ENCODE measurements around the gene VRK1.

The VRK1 gene

DNA sequence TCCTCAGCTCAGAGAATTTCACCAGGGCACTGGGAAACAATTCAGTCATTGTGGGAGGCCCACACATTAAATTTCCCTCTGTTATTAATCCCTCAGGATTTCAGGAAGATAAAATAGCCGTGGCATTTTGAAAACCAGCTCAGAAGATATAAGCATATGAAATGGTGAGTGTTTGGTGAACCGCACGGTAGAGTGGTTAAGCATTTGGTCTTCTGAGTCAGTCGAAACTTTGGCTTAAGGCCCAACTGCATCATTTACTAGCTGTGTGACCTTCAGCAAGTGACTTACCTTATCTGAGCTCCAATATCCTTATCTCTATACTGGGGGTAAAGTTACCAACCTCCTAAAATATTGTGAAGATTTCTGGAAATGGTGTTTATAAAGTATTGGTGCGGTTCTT, 5.2 kb upstream of the VRK1 start:
- DNase-seq, result no peak

DNA sequence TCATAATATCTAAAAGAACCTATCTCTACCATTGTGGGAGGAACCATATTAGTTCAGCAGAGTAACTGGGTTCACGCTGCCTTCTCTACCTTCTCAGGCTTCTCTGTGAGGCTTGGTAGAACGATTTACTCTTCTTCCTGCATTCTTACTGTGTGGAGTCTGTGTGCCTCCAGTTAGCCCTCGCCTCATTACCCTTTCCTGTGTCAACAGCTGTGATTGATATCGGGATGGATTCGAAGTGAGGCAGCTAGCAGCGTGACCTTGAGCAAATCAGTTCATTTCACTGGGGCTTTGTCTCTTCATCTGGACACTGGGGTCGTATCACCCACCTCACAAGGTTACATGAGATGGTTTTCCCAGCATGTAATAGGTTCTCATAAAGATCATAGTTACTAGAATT, 4.6 kb upstream of the VRK1 start:
- no peak for DNase-seq

DNA sequence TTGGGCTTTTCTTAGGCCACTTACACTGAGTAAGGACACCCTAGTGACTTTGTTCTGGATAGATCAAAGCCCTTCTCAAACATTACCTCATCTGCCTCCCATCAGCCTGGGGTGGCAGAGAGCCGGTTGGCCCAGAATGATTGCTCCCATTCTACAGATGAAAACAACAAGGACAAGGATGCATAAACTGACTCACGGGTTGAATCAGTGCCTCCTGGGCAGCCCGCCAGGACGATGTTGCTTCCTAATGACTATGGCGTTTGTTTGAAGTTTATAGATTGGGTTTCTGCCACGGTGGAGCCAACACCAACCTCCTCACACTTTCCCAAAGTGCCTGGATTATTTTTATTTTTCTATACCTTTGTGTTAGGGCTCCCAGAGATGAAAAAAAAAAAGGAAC, 3.6 kb upstream of the VRK1 start:
- DNase-seq, result no peak

DNA sequence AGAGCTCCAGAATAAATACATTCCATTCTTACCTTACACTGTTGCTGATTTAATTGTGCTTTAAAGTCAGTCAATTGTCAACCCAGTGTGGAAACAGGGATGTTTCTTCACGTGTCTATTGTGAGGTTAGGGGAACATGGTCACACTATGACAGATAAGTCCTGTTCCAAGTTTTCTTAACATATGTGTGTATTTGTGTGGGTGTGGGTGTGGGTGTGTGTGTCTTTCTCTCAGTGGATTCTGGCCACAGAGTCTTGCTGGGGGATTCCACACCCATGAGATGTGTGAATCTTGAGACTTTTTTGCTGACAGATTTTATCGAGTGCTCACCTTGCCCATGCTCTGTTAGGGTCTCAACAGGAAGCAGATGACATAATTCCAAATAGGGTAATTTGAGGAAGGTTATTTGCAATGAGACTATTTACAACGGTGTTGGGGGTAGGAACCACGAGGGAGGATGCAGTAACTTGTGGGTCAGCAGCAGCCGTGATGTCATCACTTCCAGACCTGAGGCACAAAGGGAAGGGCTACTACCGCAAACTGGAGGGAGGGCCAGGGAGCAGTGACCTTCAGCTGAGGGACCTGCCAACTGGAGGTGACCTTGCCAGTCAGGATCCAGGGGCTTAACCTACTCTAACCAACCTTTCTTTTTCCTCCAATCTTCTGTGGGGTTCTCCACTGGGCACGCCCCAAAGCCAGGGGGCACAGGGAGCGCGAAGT, 1.9 kb upstream of the VRK1 start:
- peak; percentile 28 for DNase-seq

DNA sequence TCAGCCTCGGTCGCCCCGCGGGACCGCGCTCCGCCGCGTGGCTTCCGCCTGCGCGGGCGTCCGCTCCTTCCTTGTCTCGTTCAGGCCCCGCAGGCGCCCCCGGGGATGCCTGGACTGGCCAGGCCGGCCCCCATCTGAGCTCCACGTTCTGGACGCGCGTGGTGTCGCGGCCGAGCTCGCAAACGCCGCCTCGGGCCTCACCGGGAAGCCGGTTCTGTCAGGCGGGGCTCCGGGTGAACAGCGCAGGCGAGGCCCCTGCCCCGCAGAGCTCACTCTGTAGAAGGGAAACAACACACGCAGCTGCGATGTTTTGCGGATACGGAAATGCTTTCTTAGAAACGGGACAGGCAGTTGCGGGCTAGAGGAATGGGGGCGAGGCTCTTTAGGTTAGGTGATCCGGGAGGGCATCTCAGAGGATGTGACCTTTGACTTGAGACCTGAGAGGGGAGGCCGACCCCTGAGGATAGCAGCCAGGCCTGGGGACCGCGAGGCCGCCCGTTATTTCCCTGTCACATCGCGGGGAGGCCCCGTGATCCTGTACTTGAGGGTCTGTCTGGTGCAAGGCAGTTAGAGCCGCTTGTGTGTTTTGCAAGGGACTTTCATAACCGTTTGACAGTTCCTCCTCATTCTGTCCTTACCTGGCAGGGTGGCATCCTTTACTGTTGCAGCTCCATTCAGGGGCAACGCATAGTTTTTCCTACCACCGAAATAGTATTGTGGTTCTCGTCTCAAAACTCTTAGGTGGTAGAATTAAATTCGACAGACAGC, 584 bp downstream of the VRK1 start:
- peak; percentile 27 for DNase-seq

DNA sequence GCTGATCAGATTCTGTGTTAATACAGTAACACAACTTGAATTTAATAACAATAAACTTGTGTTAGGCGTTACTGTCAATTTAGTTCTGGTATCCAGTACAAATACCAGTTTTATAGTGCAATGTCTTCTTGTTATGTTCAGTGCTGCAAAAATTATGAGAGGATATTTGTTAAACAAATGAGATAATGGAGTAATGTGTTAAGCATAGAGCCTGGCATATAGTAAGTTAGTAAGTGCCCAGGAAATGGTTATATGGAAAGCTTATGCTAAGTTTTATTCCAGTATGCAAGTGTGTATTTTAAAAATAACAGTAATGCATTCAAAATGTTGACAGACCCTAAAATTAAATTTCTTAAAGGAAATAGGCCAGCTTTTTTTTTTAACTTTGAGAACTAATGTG, 1.8 kb downstream of the VRK1 start:
- DNase-seq, result no peak

DNA sequence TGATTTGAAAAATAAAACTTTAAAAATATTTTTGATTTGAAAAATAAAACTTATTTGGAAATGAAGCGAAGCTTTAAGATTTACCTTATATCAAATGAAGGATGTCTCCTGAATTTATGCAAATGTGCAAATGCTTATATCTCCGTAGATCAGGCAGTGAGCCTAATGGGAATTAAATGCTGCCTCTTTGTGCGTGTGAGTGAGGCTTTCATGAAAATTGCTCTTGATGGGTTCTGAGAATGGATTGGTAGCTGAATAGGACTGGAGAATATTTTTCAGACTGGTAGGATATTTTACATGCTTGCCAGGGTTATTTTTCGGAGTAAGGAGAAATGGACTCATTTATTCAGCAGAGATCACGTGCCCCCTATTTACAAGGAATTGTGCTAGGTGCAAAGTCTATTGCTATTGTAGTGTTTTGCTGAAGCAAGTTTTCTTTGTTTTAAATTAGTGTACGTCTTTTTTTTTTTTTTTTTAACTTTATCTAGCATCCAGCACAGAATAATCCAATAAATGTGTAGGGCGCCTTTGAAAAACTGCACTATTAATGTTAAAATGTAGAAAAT, 2.4 kb downstream of the VRK1 start:
- DNase-seq, result no peak

DNA sequence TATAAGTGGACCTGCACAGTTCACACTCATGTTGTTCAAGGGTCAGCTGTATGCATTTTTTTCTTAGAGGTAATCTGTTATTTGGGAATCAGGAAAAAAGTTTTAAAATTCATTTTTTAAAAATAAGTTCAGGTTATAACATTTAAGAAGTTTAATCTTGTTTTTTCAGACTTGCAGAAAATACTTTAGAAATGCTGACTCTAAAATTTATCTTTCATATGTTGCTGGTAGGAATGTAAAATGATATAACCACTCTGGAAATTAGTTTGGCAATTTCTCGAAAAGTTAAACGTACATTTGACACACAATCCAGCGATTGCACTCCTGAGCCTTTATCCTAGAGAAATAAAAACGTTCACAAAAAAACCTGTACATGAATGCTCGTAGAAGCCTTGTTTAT, 4.7 kb downstream of the VRK1 start:
- DNase-seq, result no peak

DNA sequence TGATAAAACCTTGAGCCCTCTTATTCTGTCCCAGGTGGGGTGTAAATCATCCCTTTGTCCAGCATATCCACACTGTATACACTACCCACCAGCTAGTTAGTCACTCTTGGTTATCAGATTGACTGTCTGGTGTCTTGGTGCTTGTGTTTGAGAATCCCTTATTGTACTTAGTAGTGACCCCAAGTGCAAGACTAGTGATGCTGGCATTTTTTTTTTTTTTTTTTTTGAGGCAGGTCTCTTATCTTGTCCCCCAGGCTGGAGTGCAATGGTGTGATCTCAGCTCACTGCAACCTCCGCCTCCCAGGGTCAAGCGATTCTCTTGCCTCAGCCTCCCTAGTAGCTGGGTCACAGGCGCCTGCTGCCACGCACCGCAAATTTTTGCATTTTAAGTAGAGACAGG, 5.8 kb downstream of the VRK1 start:
- DNase-seq, result no peak

DNA sequence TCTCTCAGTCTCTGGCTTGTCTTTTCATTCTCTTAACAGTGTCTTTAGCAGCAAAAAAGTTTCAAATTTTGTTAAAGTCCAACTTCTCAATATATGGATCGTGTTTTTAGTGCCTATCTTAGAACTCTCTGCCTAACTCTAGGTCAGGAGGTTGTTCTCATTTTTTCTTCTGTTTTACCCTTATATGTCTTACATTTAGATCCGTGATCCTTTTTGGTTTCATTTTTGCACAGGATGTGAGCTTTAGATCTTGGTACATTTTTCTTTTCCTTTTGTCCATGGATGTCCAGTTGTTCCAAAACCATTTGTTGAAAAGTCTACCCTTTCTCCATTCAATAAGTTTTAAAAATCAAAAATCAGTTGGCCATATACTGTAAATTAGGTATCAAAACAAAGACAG, 6.8 kb downstream of the VRK1 start:
- no peak for DNase-seq

DNA sequence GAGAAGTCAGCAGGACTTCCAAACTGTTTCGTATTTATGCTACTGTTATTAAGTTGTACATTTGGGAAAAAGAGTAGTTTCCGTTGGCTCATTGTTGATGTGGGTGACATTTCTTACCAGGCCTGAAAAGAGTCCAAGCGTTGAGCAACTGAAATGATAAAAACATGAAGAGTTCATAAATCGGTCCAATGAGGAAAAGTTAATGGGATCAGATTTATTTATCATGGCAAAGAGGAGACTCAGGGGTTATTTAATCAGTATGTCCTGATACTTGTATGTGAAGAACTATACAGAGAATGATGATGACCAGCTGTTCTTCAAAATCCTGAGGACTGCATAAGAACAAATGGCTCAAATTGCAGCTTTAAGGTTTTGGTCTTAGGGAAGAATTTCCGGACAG, 7.7 kb downstream of the VRK1 start:
- DNase-seq, result no peak

DNA sequence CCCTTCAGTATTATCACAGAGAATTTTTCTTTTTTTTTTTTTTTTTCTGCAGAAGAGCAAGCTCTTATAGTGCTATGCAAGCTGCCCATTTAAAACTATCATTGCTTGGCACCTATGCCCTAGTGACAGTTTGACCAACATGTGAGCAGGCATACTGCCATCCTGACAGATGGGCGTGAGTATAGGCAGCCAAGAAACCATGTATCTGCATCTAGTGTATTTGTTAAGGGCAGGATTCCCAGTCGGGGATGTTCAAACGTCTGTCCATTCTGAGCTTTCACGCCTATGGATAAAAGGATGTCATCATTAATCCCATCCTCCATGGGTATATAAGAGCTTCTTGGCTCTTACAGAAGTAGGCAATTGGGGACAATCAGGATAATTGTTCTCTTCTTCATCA, 8.8 kb downstream of the VRK1 start:
- no peak for DNase-seq

DNA sequence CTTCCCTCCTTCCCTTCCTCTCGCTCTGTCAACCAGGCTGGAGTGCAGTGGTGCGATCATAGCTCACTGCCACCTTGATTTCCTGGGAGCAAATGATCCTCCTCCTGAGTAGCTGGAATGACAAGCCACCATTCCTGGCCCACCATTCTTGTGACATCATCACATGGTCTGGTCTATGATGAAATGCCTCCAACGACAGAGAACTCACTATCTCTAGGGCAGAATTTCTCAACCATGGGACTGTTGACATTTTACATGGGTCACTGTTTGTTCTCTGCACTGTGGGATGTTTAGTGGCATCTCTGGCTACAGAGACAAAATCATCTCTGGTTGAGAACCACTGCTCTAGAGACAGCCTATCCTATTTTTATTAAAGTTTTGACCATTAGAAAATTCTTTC, 9.7 kb downstream of the VRK1 start:
- peak; percentile 60 for DNase-seq

DNA sequence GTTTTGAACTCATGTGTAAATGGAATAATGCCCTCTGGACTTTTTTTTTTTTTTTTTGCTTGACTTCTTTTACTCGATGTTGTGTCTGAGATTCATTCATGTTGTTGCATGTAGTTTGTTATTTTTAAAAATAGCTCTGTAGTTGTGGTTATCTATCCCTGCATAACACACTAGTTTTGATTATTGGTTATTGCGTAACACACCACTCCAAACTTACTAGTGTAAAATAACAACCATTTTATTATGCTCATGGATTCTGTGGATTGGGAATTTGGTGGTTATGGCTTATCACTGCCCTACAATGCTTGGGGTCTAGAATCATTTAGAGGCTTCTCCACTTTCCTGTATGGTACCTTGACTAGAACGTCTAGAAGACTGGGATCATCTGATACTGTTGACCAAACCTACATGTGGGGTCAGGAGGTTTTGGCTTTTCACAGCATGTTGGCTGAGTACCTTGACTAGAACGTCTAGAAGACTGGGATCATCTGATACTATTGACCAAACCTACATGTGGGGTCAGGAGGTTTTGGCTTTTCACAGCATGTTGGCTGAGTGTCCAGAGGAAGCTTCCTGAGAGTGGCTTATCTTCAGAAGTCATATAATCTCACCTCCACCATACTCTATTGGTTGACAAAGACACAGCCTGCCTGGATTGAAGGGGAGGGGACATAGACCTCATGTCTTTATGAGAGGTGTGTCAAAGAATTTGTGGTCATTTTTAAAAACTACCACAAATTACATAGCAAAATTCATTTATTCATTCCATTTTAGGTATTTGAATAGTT, 11.6 kb downstream of the VRK1 start:
- no peak for DNase-seq

DNA sequence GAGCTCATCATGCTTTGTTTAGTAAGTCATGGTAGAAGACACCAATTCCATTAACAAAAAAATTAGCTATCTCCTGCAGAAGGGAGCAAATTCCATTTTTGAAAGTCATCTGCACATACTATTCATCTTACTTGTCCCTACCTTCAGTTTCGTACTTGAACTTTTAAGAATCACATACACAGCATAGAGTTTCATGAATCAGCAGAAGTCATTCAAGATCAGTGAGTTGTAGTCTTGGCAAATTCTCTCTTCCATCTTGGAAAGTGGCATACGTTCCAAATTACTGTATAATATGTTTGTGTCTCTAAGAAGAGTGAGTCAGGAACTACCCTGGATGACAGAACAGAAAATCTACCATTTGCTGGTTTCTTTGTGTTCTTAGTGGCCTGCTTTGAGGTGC, 14.1 kb downstream of the VRK1 start:
- DNase-seq, result no peak

DNA sequence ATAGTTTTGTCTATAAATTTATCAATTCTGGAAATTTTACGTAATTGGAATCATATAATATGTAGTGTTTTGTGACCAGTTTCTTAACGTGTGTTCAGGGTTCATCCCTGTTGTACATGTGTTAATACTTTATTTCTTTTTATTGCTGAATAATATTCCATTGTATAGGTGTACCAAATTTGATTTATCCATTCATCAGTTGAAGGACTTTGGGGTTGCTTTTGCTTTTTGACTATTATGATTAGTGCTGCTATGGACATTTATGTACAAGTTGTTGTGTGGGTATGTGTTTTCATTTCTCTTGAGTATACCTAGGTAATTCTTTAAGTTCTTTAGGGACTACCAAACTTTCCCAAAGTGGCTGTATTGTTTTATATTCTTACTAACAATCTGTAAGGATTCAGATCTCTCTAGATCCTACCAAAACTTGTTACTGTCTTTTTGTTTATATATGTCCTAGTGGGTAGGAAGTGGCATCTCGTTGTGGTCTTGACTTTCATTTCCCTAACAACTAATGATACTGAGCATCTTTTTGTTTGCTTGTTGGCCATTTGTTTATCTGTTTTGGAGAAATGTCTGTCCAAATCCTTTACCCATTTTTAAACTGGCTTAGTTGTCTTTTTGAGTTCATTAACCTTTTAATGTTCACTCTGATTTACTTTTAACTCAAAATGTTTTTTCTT, 14.9 kb downstream of the VRK1 start:
- no peak for DNase-seq

DNA sequence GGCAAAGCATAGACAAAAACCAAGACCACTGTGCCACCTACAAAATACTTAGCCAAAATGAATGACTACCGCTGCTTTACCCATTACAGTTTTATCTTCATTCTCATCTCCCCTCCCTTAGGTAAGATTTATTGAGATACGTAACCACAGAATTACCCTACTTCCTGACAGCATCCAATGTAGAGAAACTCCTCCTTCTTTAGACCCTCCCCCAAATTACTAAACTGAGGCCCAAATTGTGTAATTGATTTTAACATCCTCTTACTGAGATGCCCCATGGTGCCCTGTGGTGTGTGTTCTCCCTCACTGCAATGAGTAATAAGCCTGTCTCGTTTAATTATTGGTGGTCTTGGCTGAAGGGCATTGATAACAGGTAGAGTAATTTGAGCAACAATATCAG, 19.1 kb downstream of the VRK1 start:
- DNase-seq, result no peak

DNA sequence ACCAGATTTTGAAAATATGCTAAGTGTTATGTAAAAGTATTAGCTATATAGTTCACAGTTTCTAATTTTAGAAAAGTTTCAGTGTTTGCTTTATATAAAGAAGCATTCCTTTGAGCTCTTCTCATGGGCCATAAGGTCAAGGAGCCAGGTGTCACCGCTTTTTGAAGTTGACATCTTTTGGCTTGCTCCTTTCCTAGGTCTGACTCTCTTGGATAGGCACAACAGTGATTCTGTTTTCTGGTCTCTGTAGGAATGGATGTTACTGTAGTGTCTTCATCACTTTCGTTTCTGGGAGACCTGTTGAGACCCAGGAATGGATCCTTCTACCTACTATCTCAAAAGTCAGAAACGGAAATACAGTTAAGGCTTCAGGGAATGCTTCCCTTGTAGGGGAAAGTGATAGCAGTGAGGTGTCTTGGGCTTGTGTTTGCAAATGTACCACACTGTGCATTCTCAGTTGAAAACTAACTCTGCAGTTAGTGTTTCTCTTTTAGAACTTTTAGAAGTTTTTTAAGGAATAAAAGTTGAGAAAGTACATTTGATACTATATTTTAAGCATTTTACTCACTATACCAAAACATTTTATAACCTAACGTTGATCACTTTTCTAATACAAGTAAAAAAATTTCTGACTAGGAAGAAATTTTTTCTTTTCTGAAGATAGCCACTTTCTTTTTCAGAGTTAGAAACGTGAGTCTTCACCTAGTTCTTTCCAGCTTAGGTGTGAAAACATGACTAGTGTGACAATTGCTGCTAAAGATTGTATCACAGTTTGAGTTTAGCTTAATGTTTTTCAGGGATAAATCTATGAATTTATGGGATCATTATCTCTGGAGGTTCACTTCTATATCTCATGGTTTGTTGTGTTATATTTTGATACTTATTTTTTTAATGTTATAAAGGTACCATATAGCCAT, 20.8 kb downstream of the VRK1 start:
- DNase-seq, result no peak

DNA sequence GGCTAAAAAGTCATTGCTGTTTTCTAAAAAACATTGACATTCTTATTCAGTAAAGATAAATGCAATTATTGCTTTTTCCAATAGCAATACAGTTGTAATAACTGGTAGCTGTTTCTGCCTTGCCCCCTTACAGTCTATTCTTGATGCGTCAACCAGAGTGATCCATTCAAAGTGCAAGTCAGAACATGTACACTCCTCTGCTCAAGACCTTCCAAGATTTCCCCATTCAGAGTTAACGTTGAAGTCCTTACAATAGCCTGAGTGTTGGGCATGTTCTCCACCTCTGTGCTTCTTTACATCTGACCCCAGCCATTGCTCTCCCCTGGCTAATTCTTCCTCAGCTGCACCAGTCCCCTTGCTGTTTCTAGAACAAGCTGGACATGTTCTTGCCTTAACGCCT, 24.3 kb downstream of the VRK1 start:
- no peak for DNase-seq

DNA sequence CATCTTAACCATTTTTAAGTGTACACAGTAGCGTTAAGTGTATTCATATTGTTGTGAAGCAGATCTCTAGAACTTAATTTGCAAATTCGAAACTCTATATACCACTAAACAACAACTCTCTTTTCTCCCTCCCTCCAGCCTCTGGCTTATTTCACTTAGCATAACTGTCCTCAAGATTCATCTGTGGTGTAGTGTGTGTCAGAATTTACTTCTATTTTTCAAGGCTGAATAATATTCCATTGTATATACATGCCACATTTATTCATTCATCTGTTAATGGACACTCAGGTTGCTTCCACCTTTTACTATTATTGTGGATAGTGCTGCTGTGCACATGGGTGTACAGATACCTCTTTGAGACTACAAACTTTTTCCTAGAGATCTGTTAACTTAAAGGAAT, 26.5 kb downstream of the VRK1 start:
- no peak for DNase-seq

DNA sequence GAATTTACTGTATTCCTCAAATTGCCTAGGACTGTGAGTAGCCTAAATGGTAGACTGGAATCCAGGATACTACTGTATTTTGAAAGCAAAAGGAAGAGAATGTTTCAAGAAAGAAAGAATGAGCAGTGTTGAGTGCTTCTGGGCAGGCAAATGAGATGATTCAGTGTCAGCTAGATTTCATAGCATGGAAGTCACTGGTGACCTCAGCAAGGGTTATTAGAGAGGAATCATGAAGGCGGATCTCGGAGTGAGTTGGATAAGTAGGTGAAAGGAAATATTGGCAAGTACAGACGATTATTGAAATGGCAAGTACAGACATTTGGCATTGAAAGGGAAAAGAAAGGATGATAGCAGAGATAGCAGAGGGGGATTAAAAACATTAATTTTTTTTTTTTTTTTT, 27.1 kb downstream of the VRK1 start:
- DNase-seq, result peak; percentile 29

DNA sequence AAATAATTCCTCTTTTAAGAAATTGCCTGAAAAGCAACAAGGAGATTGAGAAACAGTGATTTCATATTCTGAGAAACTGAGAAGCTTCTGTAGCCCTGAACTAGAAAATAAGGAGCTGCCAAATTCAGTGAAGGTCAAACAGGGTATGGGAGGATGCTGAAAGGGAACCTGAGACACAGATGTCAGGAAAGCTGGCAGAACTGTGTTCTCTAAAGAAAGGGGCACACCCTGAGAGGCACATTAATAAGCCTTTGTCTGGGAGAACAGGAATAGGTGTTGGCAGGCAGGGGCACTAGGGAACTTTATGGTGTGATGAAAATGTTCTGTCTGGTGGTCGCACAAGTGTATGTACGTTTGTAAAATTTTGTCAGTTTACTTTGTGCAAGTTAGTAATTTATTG, 29.6 kb downstream of the VRK1 start:
- no peak for DNase-seq

Data from suppressor macrophage treated with lipopolysaccharide for 4 hours (primary cell).